ENCODE data around the gene RAPGEF2.

The RAPGEF2 gene

GRCh38 chr4:159248384-159249178 lies 145.7 kb downstream of the RAPGEF2 start:
- no peak for TF ChIP-seq CTCF (IDR thresholded peaks at IDR 0.05)

- no peak for TF ChIP-seq CTCF (IDR thresholded peaks at IDR 0.05)
Measured at GRCh38 chr4:159250751-159251325, 148.0 kb downstream of the RAPGEF2 start.

- TF ChIP-seq CTCF (IDR thresholded peaks at IDR 0.05), result no peak
Measured at GRCh38 chr4:159252491-159252890, 149.6 kb downstream of the RAPGEF2 start.

GRCh38 chr4:159256037-159256436 lies 153.2 kb downstream of the RAPGEF2 start:
- TF ChIP-seq CTCF (IDR thresholded peaks at IDR 0.05), result no peak

- TF ChIP-seq CTCF (IDR thresholded peaks at IDR 0.05), result no peak
Measured at GRCh38 chr4:159258889-159259560, 156.1 kb downstream of the RAPGEF2 start.

GRCh38 chr4:159264057-159264456 lies 161.2 kb downstream of the RAPGEF2 start:
- no peak for TF ChIP-seq CTCF (IDR thresholded peaks at IDR 0.05)

- no peak for TF ChIP-seq CTCF (IDR thresholded peaks at IDR 0.05)
Measured at GRCh38 chr4:159266981-159267868, 164.3 kb downstream of the RAPGEF2 start.

Measured in LNCAP (cell line).